ENCODE results near the gene CASP6. TPM values are rescaled to one million over a fixed set of nuclear protein-coding genes. Genes with fewer than 3 reads are reported as not detected.

Gene CASP6
- total RNA-seq (13.1 TPM), polyA plus RNA-seq (ENCODE audit: insufficient read depth in 1 of 8, insufficient read length in 8 of 8, low replicate concordance in 1 of 8) (10 to 100 TPM; 12.4 to 21.3 (median 16.5) TPM)
- long read RNA-seq, donor 1, partial matches to known transcripts, result 0 of 4 reads
- long read RNA-seq, donor 1, other reads (novel, unspliced or antisense), result 0 of 4 reads
- long read RNA-seq, donor 2, result 0 reads
- long read RNA-seq, donor 3, partial matches to known transcripts, result 0 of 5 reads
- long read RNA-seq, donor 3, other reads (novel, unspliced or antisense), result 0 of 5 reads
- long read RNA-seq, donor 4, partial matches to known transcripts, result 0 of 3 reads
- long read RNA-seq, donor 4, other reads (novel, unspliced or antisense), result 0 of 3 reads
- long read RNA-seq, donor 5, transcript CASP6-201 (7 exons, 1,548 nt), result major isoform, 14 of 14 reads
- long read RNA-seq, donor 5, partial matches to known transcripts, result 0 of 14 reads
- long read RNA-seq, donor 5, other reads (novel, unspliced or antisense), result 0 of 14 reads
- long read RNA-seq, donor 6, transcript CASP6-201 (7 exons, 1,548 nt), result major isoform, 8 of 10 reads
- long read RNA-seq, donor 6, partial matches to known transcripts, result 0 of 10 reads
- long read RNA-seq, donor 6, other reads (novel, unspliced or antisense), result 0 of 10 reads
- long read RNA-seq, donor 7, transcript CASP6-201 (7 exons, 1,548 nt), result major isoform, 10 of 10 reads
- long read RNA-seq, donor 7, partial matches to known transcripts, result 0 of 10 reads
- long read RNA-seq, donor 7, other reads (novel, unspliced or antisense), result 0 of 10 reads
- long read RNA-seq, donor 8, partial matches to known transcripts, result 0 of 3 reads
- long read RNA-seq, donor 8, other reads (novel, unspliced or antisense), result 0 of 3 reads
- long read RNA-seq, donor 9, transcript CASP6-201 (7 exons, 1,548 nt), result major isoform, 6 of 8 reads
- long read RNA-seq, donor 9, partial matches to known transcripts, result 0 of 8 reads
- long read RNA-seq, donor 9, other reads (novel, unspliced or antisense), result 0 of 8 reads
- long read RNA-seq, donor 10, partial matches to known transcripts, result 0 of 2 reads
- long read RNA-seq, donor 10, other reads (novel, unspliced or antisense), result 0 of 2 reads
- long read RNA-seq, donor 11, partial matches to known transcripts, result 0 of 2 reads
- long read RNA-seq, donor 11, other reads (novel, unspliced or antisense), result 0 of 2 reads

GRCh38 chr4:109702950-109703663 lies at the start of gene CASP6:
TSS of gene CASP6 (minus strand) at chr4:109703445. CDS start at chr4:109703395, 50 bp downstream.
- Histone ChIP-seq H3K27ac (ENCODE audit: low read length) (peak within 1 kb of the TSS; percentile 91), H3K9me3 (replicated peaks; ENCODE audit: control insufficient read depth, low read depth, low read length) (no peaks in the 10 kb centered on the region), H3K36me3 (ENCODE audit: control insufficient read depth, insufficient read depth, low read length) (no peaks in the 10 kb centered on the region), H3K27me3 (ENCODE audit: control insufficient read depth, insufficient read depth, low read length) (no peaks in the 10 kb centered on the region), H3K4me3 (ENCODE audit: low read length) (peak within 1 kb of the TSS; percentile 88), H3K4me1 (ENCODE audit: control insufficient read depth, insufficient read depth, low read length) (peaks cover 12% of the 10 kb centered on the region)
- under 1% methylated on average over 69 of the region's 72 CpGs for WGBS (ENCODE audit: insufficient coverage)
- DNase-seq, result peak; percentile 88

DNA sequence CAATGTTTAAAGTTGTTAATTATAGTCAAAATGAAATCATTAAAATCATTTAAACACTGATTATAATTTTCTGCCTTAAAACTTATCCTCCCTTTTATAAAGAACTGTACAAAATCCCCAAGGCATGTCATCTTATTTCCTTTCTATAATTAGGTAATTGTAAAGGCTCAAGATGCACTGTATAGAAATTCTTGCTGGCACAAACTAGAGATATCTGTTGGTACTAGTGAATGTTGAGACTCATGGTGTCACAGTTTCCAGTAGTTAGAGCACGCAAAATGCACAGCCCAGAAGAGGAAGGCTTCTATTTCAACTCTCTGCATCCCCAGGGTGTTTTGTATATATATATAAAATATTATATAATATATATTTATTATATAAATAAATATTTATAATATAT lies 49.3 kb upstream of the CASP6 start:
- H3K27me3 ChIP-seq (ENCODE audit: control insufficient read depth, insufficient read depth, low read length), result no peaks in the 10 kb centered on the region
- H3K9me3 ChIP-seq (replicated peaks; ENCODE audit: control insufficient read depth, low read depth, low read length), result no peaks in the 10 kb centered on the region
- no peaks in the 10 kb centered on the region for H3K36me3 ChIP-seq (ENCODE audit: control insufficient read depth, insufficient read depth, low read length)
- no peaks in the 10 kb centered on the region for H3K4me1 ChIP-seq (ENCODE audit: control insufficient read depth, insufficient read depth, low read length)
- H3K4me3 ChIP-seq (ENCODE audit: low read length), result no peak overlapping the region
- WGBS (ENCODE audit: insufficient coverage), result no CpG with 5 or more reads among the region's 1 CpG
- H3K27ac ChIP-seq (ENCODE audit: low read length), result no peak overlapping the region
- DNase-seq, result no peak

DNA sequence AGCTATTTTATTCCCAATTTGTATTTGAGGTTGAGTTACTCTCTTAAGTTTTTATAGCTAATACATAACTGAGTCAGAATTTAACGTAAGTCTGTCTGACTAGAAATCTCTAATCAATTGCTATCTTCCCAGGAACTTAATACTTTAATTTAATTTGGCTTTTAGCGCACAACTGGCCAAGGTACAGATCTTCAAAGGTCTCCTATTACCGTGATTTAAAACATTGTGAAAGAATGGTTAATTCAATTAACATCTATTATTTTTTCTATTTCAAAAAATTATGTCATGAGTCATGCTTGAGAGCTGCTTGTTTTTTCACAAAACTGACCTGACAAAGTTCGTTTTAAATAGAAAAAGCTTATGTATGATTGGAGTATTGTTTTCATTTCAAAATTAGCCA lies 48.6 kb upstream of the CASP6 start:
- Histone ChIP-seq H3K27me3 (ENCODE audit: control insufficient read depth, insufficient read depth, low read length) (no peaks in the 10 kb centered on the region), H3K4me1 (ENCODE audit: control insufficient read depth, insufficient read depth, low read length) (no peaks in the 10 kb centered on the region), H3K36me3 (ENCODE audit: control insufficient read depth, insufficient read depth, low read length) (no peaks in the 10 kb centered on the region), H3K27ac (ENCODE audit: low read length) (no peak overlapping the region), H3K4me3 (ENCODE audit: low read length) (no peak overlapping the region), H3K9me3 (replicated peaks; ENCODE audit: control insufficient read depth, low read depth, low read length) (no peaks in the 10 kb centered on the region)
- WGBS (ENCODE audit: insufficient coverage), result no CpG with 5 or more reads among the region's 4 CpGs
- no peak for DNase-seq

GRCh38 chr4:109750652-109751244 lies 47.5 kb upstream of the CASP6 start:
- Histone ChIP-seq H3K27me3 (ENCODE audit: control insufficient read depth, insufficient read depth, low read length) (no peaks in the 10 kb centered on the region), H3K9me3 (replicated peaks; ENCODE audit: control insufficient read depth, low read depth, low read length) (no peaks in the 10 kb centered on the region), H3K36me3 (ENCODE audit: control insufficient read depth, insufficient read depth, low read length) (no peaks in the 10 kb centered on the region), H3K4me3 (ENCODE audit: low read length) (no peak overlapping the region), H3K27ac (ENCODE audit: low read length) (no peak overlapping the region), H3K4me1 (ENCODE audit: control insufficient read depth, insufficient read depth, low read length) (no peaks in the 10 kb centered on the region)
- DNase-seq, result no peak
- no CpG with 5 or more reads among the region's 4 CpGs for WGBS (ENCODE audit: insufficient coverage)

DNA sequence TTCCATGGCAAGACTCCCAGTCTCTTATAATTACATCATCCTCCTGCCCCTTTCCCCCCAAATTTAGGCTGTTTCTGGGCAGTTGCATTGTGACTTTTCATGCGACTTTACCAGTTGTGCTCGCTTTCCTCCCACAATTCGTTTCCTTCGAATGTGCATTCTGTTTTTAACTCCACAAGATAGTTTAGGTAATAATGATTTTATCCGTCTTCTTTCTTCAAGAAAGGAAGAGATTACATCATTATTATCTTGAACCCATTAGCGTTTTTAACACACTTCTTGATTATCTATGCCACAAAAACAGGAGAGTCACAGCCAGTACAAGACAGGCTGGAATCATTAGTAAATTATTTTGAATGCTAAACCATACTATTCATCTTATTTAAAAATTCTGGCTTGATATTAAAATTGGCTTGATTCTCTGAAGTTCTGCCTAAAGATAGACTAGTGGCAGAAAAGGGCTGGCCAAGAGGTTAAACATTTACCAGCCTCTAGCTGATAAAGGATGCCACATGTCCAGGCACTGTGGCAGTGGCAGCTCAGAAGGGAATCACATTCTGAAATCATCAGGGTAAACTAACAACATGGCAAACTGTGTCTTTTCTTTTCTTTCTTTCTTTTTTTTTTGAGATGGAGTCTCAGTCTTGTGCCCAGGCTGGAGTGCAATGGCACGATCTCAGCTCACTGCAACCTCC lies 46.3 kb upstream of the CASP6 start:
- no peaks in the 10 kb centered on the region for H3K9me3 ChIP-seq (replicated peaks; ENCODE audit: control insufficient read depth, low read depth, low read length)
- no peak overlapping the region for H3K27ac ChIP-seq (ENCODE audit: low read length)
- WGBS (ENCODE audit: insufficient coverage), result no CpG with 5 or more reads among the region's 7 CpGs
- H3K36me3 ChIP-seq (ENCODE audit: control insufficient read depth, insufficient read depth, low read length), result no peaks in the 10 kb centered on the region
- DNase-seq, result no peak
- no peak overlapping the region for H3K4me3 ChIP-seq (ENCODE audit: low read length)
- no peaks in the 10 kb centered on the region for H3K27me3 ChIP-seq (ENCODE audit: control insufficient read depth, insufficient read depth, low read length)
- H3K4me1 ChIP-seq (ENCODE audit: control insufficient read depth, insufficient read depth, low read length), result no peaks in the 10 kb centered on the region

DNA sequence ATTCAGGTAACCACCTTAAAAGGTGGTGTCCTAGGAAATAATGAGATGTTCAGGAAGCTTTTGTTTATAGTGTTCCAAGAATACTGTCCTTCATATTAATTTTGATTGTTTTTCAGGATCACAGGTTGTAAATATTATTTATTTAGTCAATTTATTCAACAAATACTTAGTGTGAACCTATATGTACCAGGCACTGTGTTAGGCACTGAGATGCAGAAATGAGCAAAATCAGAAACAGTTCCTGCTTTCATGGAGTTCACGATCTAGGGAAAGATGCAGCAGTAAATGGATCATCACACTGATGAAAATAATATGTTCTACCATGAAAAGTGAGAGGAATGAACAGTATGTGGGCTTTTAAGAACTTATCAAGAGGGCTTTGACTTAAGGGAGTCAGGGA lies 44.9 kb upstream of the CASP6 start:
- H3K4me1 ChIP-seq (ENCODE audit: control insufficient read depth, insufficient read depth, low read length), result no peaks in the 10 kb centered on the region
- H3K36me3 ChIP-seq (ENCODE audit: control insufficient read depth, insufficient read depth, low read length), result no peaks in the 10 kb centered on the region
- H3K27me3 ChIP-seq (ENCODE audit: control insufficient read depth, insufficient read depth, low read length), result no peaks in the 10 kb centered on the region
- no peak overlapping the region for H3K27ac ChIP-seq (ENCODE audit: low read length)
- no peaks in the 10 kb centered on the region for H3K9me3 ChIP-seq (replicated peaks; ENCODE audit: control insufficient read depth, low read depth, low read length)
- DNase-seq, result no peak
- H3K4me3 ChIP-seq (ENCODE audit: low read length), result no peak overlapping the region
- 100% methylated on average over 1 of the region's 1 CpG for WGBS (ENCODE audit: insufficient coverage)

GRCh38 chr4:109746728-109747127 lies 43.5 kb upstream of the CASP6 start:
- H3K36me3 ChIP-seq (ENCODE audit: control insufficient read depth, insufficient read depth, low read length), result no peaks in the 10 kb centered on the region
- no peaks in the 10 kb centered on the region for H3K9me3 ChIP-seq (replicated peaks; ENCODE audit: control insufficient read depth, low read depth, low read length)
- no CpG with 5 or more reads among the region's 2 CpGs for WGBS (ENCODE audit: insufficient coverage)
- H3K4me1 ChIP-seq (ENCODE audit: control insufficient read depth, insufficient read depth, low read length), result no peaks in the 10 kb centered on the region
- H3K27me3 ChIP-seq (ENCODE audit: control insufficient read depth, insufficient read depth, low read length), result no peaks in the 10 kb centered on the region
- H3K27ac ChIP-seq (ENCODE audit: low read length), result no peak overlapping the region
- H3K4me3 ChIP-seq (ENCODE audit: low read length), result no peak overlapping the region
- no peak for DNase-seq

DNA sequence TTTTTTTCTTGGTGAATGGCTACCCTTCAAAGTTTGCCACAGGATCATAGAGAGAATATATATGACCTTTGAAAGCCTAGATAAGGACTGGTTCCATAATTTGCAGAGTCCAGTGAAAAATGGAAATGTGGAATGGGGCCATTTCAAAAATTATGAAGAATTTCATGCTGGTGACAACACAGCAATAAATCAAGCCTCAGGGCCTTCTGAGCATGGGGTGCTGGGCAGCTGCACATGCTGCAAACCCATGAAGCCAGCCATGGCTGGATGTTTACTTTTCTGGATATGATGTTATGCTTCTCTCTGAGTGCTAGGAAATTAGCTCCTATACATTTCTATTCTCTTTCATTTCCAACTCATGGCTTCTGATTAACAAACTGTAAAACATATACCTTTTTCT lies 42.6 kb upstream of the CASP6 start:
- no peak for DNase-seq
- Histone ChIP-seq H3K4me3 (ENCODE audit: low read length) (no peak overlapping the region), H3K36me3 (ENCODE audit: control insufficient read depth, insufficient read depth, low read length) (no peaks in the 10 kb centered on the region)

DNA sequence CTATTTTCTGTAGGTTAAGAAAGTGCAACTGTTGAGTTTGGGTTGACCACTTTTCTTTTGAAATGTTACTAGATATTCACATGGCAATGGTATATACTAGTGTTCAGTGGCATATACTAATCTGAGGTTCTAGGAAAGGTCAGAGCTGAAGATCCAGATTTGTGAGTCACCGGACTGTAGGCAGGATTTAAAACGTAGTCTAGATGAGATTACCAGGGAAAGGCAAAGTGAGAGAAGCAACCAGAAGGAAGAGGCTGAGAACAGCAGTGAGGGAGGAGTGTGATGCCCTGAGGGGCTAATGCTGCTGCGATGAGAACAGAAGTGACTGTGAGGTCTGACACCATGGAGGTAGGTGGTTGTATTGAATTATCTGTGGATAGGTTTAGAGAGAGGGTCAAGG lies 36.3 kb upstream of the CASP6 start:
- no peaks in the 10 kb centered on the region for H3K4me1 ChIP-seq (ENCODE audit: control insufficient read depth, insufficient read depth, low read length)
- DNase-seq, result no peak
- 72% methylated on average over 3 of the region's 3 CpGs for WGBS (ENCODE audit: insufficient coverage)

More for the DNA sequence above, 42.6 kb upstream of the CASP6 start:
- Histone ChIP-seq H3K4me1 (ENCODE audit: control insufficient read depth, insufficient read depth, low read length) (no peaks in the 10 kb centered on the region), H3K27me3 (ENCODE audit: control insufficient read depth, insufficient read depth, low read length) (no peaks in the 10 kb centered on the region), H3K27ac (ENCODE audit: low read length) (no peak overlapping the region), H3K9me3 (replicated peaks; ENCODE audit: control insufficient read depth, low read depth, low read length) (no peaks in the 10 kb centered on the region)

More for the DNA sequence above, 36.3 kb upstream of the CASP6 start:
- no peaks in the 10 kb centered on the region for H3K27me3 ChIP-seq (ENCODE audit: control insufficient read depth, insufficient read depth, low read length)
- H3K27ac ChIP-seq (ENCODE audit: low read length), result no peak overlapping the region
- no peaks in the 10 kb centered on the region for H3K9me3 ChIP-seq (replicated peaks; ENCODE audit: control insufficient read depth, low read depth, low read length)
- H3K36me3 ChIP-seq (ENCODE audit: control insufficient read depth, insufficient read depth, low read length), result no peaks in the 10 kb centered on the region
- no peak overlapping the region for H3K4me3 ChIP-seq (ENCODE audit: low read length)
